C4-2B (cell line): ENCODE measurements around the gene TMEM178B.

Source experiments
- ZFX ChIP-seq: fragments of 450-650 bp; IDR thresholded peaks from 2 replicates; pipeline ENCODE4 v1.6.1; 2017
- TF ChIP-seq, protein P1 (sequence below): fragments of 450-650 bp; conservative IDR thresholded peaks from 2 replicates; pipeline ENCODE4 v1.5.1; 2017; ENCODE audit warnings: mild to moderate bottlenecking

DNA sequence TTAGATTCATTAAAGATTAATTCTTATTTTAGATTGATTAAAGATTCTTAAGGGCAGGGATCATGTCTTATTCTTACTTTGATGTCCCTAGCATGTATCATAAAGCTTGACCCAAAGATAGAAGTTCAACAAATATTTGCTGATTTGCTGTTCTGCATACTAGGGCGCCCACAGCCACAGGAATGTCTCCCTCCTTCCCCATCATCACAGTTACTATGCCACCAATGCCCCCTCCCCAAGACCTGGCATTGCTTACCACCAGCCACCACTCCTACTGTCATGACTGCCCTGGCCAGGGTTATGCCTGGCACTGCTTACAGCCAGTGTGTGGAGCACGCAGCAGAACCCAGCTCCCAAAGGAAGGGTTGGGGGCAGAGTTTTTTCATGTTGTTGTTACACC lies 390.7 kb downstream of the TMEM178B start:
- TF ChIP-seq, protein P1, sequence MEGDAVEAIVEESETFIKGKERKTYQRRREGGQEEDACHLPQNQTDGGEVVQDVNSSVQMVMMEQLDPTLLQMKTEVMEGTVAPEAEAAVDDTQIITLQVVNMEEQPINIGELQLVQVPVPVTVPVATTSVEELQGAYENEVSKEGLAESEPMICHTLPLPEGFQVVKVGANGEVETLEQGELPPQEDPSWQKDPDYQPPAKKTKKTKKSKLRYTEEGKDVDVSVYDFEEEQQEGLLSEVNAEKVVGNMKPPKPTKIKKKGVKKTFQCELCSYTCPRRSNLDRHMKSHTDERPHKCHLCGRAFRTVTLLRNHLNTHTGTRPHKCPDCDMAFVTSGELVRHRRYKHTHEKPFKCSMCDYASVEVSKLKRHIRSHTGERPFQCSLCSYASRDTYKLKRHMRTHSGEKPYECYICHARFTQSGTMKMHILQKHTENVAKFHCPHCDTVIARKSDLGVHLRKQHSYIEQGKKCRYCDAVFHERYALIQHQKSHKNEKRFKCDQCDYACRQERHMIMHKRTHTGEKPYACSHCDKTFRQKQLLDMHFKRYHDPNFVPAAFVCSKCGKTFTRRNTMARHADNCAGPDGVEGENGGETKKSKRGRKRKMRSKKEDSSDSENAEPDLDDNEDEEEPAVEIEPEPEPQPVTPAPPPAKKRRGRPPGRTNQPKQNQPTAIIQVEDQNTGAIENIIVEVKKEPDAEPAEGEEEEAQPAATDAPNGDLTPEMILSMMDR = no peak
- no peak for TF ChIP-seq ZFX
